H1 (cell line): ENCODE measurements around the gene ZNF362.

Source experiments
- CTCF ChIP-seq, 3 experiments: IDR thresholded peaks; 1 replicate in 2 of 3; 2 replicates in 1 of 3; pipeline versions ENCODE4 v1.5.1 to v1.6.1; 2011; ENCODE audit warnings: low read length in 3 of 3, mild to moderate bottlenecking in 3 of 3, inconsistent platforms in 2 of 3, low read depth in 1 of 3, moderate library complexity in 1 of 3; ENCODE audit not compliant: insufficient read depth in 1 of 3; ENCODE audit errors: control extremely low read depth in 1 of 3
- EZH2 ChIP-seq: fragments of 200-600 bp; sonication (generic); IDR thresholded peaks from 2 replicates; pipeline ENCODE4 v1.7.1; 2012; ENCODE audit warnings: low read depth, mild to moderate bottlenecking, moderate library complexity, low read length, inconsistent platforms; ENCODE audit not compliant: severe bottlenecking
- KDM5A ChIP-seq: fragments of 200-600 bp; IDR thresholded peaks from 2 replicates; pipeline ENCODE4 v1.7.1; 2012; ENCODE audit warnings: mild to moderate bottlenecking, low read length, inconsistent platforms, mixed read lengths
- POLR2A ChIP-seq, 2 experiments: IDR thresholded peaks; 1 replicate in 1 of 2; 2 replicates in 1 of 2; pipeline ENCODE4 v1.6.1; 2011; ENCODE audit warnings: low read depth in 2 of 2, low read length in 2 of 2, mild to moderate bottlenecking in 2 of 2; ENCODE audit errors: control extremely low read depth in 1 of 2
- POLR2AphosphoS5 ChIP-seq: IDR thresholded peaks from 2 replicates; pipeline ENCODE4 v1.6.1; 2011; ENCODE audit warnings: low read depth, low read length
- YY1 ChIP-seq: IDR thresholded peaks from 2 replicates; pipeline ENCODE4 v1.6.1; 2011; ENCODE audit warnings: low read depth, mild to moderate bottlenecking, low read length
- TF ChIP-seq, protein P1 (sequence below): IDR thresholded peaks from 2 replicates; pipeline ENCODE4 v1.6.1; 2012; ENCODE audit warnings: inconsistent platforms

GRCh38 chr1:33322870-33323585, 66.7 kb downstream of the ZNF362 start:
- TF ChIP-seq POLR2AphosphoS5: no peak
- no peak for TF ChIP-seq POLR2A (IDR thresholded peaks at IDR 0.05; ENCODE audit: control extremely low read depth in 1 of 2, low read depth in 2 of 2, low read length in 2 of 2)
- no peak for TF ChIP-seq KDM5A
- no peak for TF ChIP-seq YY1
- no peak for TF ChIP-seq CTCF (IDR thresholded peaks at IDR 0.05; ENCODE audit: control extremely low read depth in 1 of 3, insufficient read depth in 1 of 3, low read depth in 1 of 3, low read length in 3 of 3)
- TF ChIP-seq EZH2: no peak
- TF ChIP-seq, protein P1, sequence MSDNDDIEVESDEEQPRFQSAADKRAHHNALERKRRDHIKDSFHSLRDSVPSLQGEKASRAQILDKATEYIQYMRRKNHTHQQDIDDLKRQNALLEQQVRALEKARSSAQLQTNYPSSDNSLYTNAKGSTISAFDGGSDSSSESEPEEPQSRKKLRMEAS: no peak
